ENCODE data around the gene HOXB5.

DNA sequence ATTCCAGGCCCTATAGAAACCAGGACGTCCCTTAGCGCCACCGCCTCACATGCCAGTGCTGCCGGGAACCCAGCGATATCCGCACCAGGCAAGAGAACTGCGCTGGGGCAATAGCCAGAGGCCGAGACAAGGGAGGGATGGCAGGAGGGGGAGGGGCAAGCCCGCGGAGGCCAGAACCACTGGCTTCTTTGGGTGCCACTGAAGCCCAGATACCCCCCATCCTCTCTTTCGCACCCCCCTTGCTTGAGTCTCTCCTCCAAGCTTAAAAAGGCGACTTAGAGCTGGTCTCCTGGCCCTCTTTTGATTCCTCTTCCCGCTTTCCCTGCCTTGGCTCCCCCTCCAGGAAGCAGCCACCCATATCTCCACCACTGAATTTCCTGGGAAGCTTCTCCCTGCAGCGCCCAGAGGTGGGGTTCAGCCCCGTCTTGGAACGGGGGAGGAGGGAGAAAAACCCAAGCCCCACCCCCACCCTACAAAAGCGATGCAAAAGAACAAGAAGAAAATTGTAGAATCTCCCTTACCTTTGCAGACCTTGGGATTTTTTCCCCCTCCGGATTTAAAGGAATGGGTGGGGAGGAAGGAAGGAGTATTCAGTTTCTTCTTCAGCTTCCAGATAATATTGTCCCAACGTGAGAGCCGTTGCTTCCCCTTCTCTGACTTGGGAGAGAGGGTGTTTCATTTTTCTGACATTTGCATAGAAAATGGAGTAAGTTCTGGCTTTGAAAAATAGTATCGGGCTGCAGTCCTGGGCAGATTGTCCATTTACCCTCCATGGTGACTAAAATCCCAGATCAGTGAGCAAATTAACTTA is 10.6 kb upstream of the HOXB5 start:
- TF ChIP-seq CTCF (IDR thresholded peaks at IDR 0.05; ENCODE audit: low read length): no peak
- TF ChIP-seq EZH2 (IDR thresholded peaks at IDR 0.05; ENCODE audit: borderline replicate concordance, low read length): no peak
